ENCODE results near the gene NR6A1. TPM values are rescaled to one million over a fixed set of nuclear protein-coding genes. Genes with fewer than 3 reads are reported as not detected.

NR6A1 gene
- total RNA-seq, 4 donors from 2014 or later, result 1.8 to 2.8 (median 2.0) TPM

- no peaks in the 10 kb centered on the region for H3K36me3 ChIP-seq
- 93% methylated on average over 6 of the region's 6 CpGs for WGBS
- no peak for DNase-seq (ENCODE audit: extremely low spot score)
- no peaks in the 10 kb centered on the region for H3K27me3 ChIP-seq
- no peak overlapping the region for H3K27ac ChIP-seq (replicated peaks in 1 of 4)
- H3K4me1 ChIP-seq, result peaks cover 0 to 7% (median 5%) of the 10 kb centered on the region in 4 donors
- H3K9me3 ChIP-seq, result no peaks in the 10 kb centered on the region
- TF ChIP-seq POLR2AphosphoS5 (IDR thresholded peaks at IDR 0.05) (no peak), EP300 (IDR thresholded peaks at IDR 0.05) (no peak), POLR2A (IDR thresholded peaks at IDR 0.05; ENCODE audit: low read depth) (no peak), CTCF (IDR thresholded peaks at IDR 0.05) (no peak)
- no peak overlapping the region for H3K4me3 ChIP-seq
- intact Hi-C loops (cut with DNase I), result no loop called here
Measured at GRCh38 chr9:124688238-124688904, 82.7 kb downstream of the NR6A1 start.

GRCh38 chr9:124686918-124687317 lies 84.2 kb downstream of the NR6A1 start:
- 100% methylated on average over 2 of the region's 2 CpGs for WGBS
- H3K4me1 ChIP-seq, result peaks cover 0 to 7% (median 5%) of the 10 kb centered on the region in 4 donors
- no peak for TF ChIP-seq EP300 (IDR thresholded peaks at IDR 0.05)
- no peak for TF ChIP-seq POLR2AphosphoS5 (IDR thresholded peaks at IDR 0.05)
- TF ChIP-seq CTCF (IDR thresholded peaks at IDR 0.05), result no peak
- no peak for TF ChIP-seq POLR2A (IDR thresholded peaks at IDR 0.05; ENCODE audit: low read depth)
- no peak for DNase-seq (ENCODE audit: extremely low spot score)
- H3K36me3 ChIP-seq, result no peaks in the 10 kb centered on the region
- intact Hi-C loops (cut with DNase I), result no loop called here
- H3K27me3 ChIP-seq, result no peaks in the 10 kb centered on the region
- no peak overlapping the region for H3K27ac ChIP-seq (replicated peaks in 1 of 4)
- H3K4me3 ChIP-seq, result no peak overlapping the region
- no peaks in the 10 kb centered on the region for H3K9me3 ChIP-seq

GRCh38 chr9:124685217-124685616 lies 85.9 kb downstream of the NR6A1 start:
- Histone ChIP-seq H3K4me3 (no peak overlapping the region), H3K27me3 (no peaks in the 10 kb centered on the region), H3K4me1 (no peaks in the 10 kb centered on the region), H3K27ac (replicated peaks in 1 of 4) (no peak overlapping the region), H3K36me3 (no peaks in the 10 kb centered on the region), H3K9me3 (no peaks in the 10 kb centered on the region)
- DNase-seq (ENCODE audit: extremely low spot score), result no peak
- no peak for TF ChIP-seq POLR2A (IDR thresholded peaks at IDR 0.05; ENCODE audit: low read depth)
- no peak for TF ChIP-seq CTCF (IDR thresholded peaks at IDR 0.05)
- TF ChIP-seq EP300 (IDR thresholded peaks at IDR 0.05), result no peak
- TF ChIP-seq POLR2AphosphoS5 (IDR thresholded peaks at IDR 0.05), result no peak
- intact Hi-C loops (cut with DNase I), result no loop called here
- 86% methylated on average over 5 of the region's 5 CpGs for WGBS

GRCh38 chr9:124684169-124684568 lies 86.9 kb downstream of the NR6A1 start:
- H3K27ac ChIP-seq (replicated peaks in 1 of 4), result no peak overlapping the region
- no peak overlapping the region for H3K4me3 ChIP-seq
- no peaks in the 10 kb centered on the region for H3K27me3 ChIP-seq
- H3K36me3 ChIP-seq, result no peaks in the 10 kb centered on the region
- no peak for TF ChIP-seq POLR2AphosphoS5 (IDR thresholded peaks at IDR 0.05)
- no peak for TF ChIP-seq CTCF (IDR thresholded peaks at IDR 0.05)
- no peak for TF ChIP-seq POLR2A (IDR thresholded peaks at IDR 0.05; ENCODE audit: low read depth)
- TF ChIP-seq EP300 (IDR thresholded peaks at IDR 0.05), result no peak
- H3K4me1 ChIP-seq, result peaks cover 0 to under 1% (median 0%) of the 10 kb centered on the region in 4 donors
- intact Hi-C loops (cut with DNase I), result no loop called here
- no peaks in the 10 kb centered on the region for H3K9me3 ChIP-seq
- no peak for DNase-seq (ENCODE audit: extremely low spot score)
- WGBS, result 63% methylated on average over 1 of the region's 1 CpG

GRCh38 chr9:124683043-124683442 lies 88.1 kb downstream of the NR6A1 start:
- Histone ChIP-seq H3K36me3 (no peaks in the 10 kb centered on the region), H3K4me3 (no peak overlapping the region), H3K9me3 (no peaks in the 10 kb centered on the region), H3K4me1 (peaks cover 0 to 5% (median 0%) of the 10 kb centered on the region in 4 donors), H3K27ac (replicated peaks in 1 of 4) (no peak overlapping the region), H3K27me3 (no peaks in the 10 kb centered on the region)
- no peak for DNase-seq (ENCODE audit: extremely low spot score)
- WGBS, result 94% methylated on average over 3 of the region's 3 CpGs
- intact Hi-C loops (cut with DNase I), result no loop called here
- TF ChIP-seq CTCF (IDR thresholded peaks at IDR 0.05) (no peak), POLR2A (IDR thresholded peaks at IDR 0.05; ENCODE audit: low read depth) (no peak), POLR2AphosphoS5 (IDR thresholded peaks at IDR 0.05) (no peak), EP300 (IDR thresholded peaks at IDR 0.05) (no peak)

All from esophagus muscularis mucosa (tissue), 4 donors.